NCI-H345 treated with DMSO at 0.1 percent for 48 hours (cell line): ENCODE results near the gene CKAP5.
"Not testable (repeated sequence)": the region's sequence is repeated elsewhere in the genome, so short reads cannot be mapped to it uniquely, and the experiment has no call there.

Experiments used
- DNase-seq: peaks from one replicate; lab custom pipeline; 2025; ENCODE audit not compliant: unreplicated experiment; lab: John Stamatoyannopoulos, UW

CKAP5 gene

DNA sequence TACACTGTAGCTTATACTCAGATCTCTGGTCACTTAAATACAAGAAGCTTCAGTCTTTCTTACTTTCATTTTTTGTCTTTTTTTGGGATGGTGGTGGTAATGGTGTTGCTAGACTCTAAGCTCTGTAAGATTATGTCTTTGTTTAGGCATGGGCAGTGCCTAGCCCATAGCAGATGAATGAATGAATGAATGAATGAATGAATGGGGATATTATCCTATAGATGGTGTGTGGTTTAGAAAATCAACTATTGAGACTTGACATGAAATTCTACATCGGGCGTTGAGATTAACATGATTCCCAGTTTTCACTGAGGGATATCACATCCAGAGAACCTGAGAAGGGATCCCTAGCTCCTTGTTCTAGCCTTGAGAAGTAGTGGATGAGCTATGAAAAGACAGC, 9.8 kb upstream of the CKAP5 start:
- no peak for DNase-seq

GRCh38 chr11:46855167-46855566, 9.1 kb upstream of the CKAP5 start:
- no peak for DNase-seq

- DNase-seq: no peak
Observed at GRCh38 chr11:46850829-46851380, 4.8 kb upstream of the CKAP5 start.

DNA sequence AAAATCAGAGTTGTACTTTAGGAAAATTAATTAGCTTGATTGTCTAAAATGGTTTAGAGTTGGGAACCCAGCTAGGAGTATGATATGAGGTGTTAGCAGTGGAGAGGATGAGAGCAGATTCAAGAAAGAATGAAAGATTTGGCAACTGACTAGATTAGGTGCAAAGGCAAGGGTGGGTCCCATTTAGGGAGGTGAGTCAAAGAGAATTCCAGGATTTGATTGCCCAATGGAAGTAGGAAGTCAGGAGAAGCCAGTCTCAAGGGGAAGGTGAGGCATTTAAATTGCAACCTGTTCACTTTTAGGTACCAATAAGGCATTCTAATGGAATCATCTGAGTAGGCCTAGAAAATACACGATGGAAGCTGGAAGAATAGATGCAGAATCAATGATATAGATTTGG, 3.6 kb upstream of the CKAP5 start:
- no peak for DNase-seq

- peak; percentile 64 for DNase-seq
Observed at GRCh38 chr11:46846510-46846830, 390 bp upstream of the CKAP5 start.

DNA sequence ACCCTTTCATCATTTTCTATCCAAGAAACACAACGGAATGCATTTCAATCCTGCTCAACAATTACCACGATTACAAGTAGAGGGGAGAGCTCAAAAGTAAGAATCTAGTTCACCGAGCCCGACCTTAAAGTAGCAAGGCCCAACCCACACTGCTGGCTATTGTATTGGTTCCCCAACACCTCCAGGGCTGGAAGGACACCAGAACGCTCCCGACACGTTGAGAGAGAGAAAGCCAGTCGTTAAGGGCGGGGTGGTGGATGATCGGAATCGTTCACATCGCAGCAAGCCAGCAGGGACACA, 690 bp downstream of the CKAP5 start:
- DNase-seq: no peak

DNA sequence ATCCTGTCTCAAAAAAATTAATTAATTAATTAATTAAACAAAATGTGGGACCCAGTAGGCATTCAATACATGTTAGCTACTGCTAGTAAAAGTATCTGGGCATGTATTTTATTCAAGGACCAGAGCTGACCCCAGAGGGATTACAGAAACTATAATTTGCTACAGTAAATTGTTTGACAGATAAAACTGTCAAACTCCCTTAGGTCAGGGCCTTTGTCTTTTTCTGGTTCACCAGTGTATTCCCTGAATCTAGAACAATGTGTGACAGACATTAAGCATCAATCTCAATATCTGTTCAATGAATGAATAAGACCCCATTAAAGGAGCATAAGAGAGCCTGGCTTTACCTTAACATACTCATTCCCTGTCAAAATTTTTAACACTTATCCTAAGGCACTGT, 6.0 kb downstream of the CKAP5 start:
- no peak for DNase-seq

GRCh38 chr11:46838501-46838900, 7.6 kb downstream of the CKAP5 start:
- no peak for DNase-seq

- no peak for DNase-seq
Observed at GRCh38 chr11:46837860-46838259, 8.2 kb downstream of the CKAP5 start.

- no peak for DNase-seq
Observed at GRCh38 chr11:46836870-46837269, 9.2 kb downstream of the CKAP5 start.

DNA sequence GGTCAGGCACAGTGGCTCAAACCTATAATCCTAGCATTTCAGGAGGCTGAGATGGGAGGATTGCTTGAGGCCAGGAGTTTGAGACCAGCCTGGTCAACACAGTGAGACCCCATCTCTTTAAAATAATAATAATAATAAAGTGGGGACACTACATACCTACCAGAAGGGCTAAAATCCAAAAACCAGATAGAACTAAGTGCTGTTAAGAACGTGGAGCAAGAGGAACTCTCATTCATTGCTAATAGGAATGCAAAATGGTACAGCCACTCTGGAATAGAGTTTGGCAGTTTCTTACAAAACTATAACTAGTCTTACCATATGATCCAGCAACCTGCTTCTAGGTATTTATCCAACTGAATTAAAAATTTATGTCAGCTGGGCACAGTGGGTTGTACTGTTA, 9.6 kb downstream of the CKAP5 start:
- DNase-seq: no peak

- no peak for DNase-seq
Observed at GRCh38 chr11:46835897-46836296, 10.2 kb downstream of the CKAP5 start.

- DNase-seq: no peak
Observed at GRCh38 chr11:46834821-46835220, 11.3 kb downstream of the CKAP5 start.

GRCh38 chr11:46832511-46833214, 13.4 kb downstream of the CKAP5 start:
- DNase-seq: no peak

DNA sequence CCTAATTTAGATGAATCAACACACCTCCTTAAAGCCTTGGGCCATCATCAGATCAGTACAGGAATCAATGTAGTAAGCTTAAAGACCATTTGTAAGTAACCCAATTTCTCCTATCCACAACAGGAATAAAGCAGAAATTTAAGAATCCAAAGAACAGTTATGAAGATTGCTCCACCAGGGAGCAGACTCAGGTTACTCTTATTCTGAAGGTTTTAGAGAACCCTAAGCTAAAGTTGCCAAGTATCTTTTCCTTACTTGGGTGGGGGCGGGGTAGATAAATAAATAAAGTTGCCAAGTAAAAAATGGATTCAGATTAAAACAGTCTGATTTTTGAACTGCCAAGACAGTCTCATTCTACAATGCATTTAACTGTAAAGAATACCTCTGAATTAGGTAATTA, 18.1 kb downstream of the CKAP5 start:
- no peak for DNase-seq

DNA sequence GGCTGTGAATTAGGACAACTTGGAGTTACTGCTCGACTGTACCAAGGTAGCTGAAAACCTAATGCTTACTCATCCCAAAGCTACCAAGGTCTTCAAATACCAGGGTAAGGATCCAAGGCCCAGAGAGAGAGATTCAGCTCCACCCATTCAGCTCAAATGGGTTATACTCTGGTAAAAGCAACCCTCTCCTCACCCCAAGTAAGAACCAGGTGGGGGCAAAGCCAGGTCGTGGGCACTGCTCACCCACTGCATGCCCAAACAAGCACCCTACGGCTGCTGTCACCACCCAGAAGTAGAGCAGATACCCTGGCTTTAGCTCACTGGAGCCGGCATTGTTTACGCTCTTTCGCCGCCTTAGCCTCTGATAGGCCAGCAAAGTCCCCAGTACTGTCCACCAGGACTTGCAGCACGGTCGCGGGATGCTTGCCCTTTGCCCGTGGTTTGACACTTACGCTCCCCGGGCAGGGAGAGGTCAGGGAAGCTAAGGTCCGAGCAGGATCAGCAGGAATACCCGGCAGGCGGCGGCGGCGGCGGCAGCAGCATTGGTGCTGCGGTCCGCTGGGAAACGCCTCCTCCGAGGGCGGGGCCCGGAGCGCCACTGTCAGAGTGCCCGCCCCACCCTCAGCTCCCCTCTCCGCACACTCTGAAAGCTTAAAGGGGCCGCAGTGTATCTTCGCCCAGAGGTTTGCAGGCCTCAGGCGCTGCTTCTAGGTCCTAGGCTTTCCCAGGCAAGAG, 19.6 kb downstream of the CKAP5 start:
- peak; percentile 38 for DNase-seq

GRCh38 chr11:46808799-46809431, 37.2 kb downstream of the CKAP5 start:
- DNase-seq: no peak

DNA sequence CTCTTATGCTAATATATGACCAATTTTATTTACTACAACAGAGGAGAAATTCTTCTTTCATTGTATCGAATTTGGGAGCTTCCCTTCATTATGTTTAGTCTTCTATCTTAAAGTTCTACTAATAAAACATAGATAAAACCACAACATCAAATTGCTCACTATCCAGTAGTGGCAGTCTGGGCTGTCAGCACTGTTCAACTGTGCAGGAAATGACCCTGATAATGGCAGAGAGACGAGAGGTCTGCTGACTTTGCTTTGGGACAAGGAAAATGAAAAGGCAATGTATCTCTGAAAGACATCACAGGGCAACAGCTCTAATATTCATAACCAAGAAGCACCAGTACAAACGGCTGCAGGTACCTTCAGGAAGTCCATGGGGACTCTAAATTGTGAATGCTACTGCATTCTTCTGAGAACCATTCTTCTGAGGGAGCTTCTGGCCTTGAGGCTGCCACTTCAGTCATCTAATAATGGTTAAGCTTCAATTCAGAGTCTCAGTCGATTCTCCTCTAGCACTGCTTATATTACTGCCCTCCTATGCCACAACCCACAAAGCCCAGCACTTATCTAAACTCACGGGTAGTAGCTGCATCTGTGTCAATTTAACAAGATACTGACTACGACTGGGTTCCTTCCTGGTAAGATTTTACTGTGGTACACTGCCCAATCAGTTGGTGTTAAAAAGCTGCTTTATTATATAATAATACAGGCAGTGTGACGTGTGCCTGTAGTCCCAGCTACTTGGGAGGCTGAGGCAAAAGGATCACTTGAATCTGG, 44.2 kb downstream of the CKAP5 start:
- no peak for DNase-seq

GRCh38 chr11:46800177-46800576, 45.9 kb downstream of the CKAP5 start:
- DNase-seq: no peak

DNA sequence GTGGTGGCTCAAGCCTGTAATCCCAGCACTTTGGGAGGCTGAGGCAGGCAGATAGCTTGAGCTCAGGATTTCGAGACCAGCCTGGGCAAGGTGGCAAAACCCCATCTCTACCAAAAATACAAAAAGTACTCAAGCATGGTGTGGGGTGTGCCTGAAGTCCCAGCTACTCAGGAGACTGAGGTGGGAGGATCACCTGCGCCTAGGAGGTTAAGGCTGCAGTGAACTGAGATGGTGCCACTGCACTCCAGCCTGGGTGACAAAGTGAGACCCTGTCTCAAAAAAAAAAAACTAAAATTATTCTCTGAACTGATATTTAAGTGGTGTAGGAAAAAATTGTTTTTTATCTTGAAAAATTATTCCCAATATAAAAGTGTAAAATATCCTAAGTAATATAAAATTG, 46.4 kb downstream of the CKAP5 start:
- not testable (repeated sequence) for DNase-seq

GRCh38 chr11:46778416-46778815, 67.7 kb downstream of the CKAP5 start:
- no peak for DNase-seq

DNA sequence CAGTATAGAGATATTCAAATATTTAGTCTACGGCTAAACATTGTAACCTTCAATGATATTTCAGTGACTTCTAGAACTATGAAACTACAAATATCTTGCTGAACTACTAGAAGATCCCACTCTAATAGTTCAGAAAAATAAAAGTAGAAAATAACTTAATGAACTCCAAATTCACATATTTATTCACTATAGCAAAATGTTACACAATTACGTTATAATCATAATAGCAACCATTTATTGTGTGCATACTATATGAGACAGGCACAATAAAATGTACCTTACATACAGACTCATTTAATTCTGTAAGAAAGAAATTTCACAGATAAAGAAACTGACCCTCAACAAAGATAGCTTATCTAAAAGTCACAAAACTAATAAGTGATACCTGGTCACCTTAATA, 69.2 kb downstream of the CKAP5 start:
- no peak for DNase-seq
